Activated gamma-delta T cell treated with anti-CD3 and anti-CD28 coated beads, Interleukin-2, amount 50 U/mL, for 16 hours (primary cell): Measurements from ENCODE around the gene TOR1AIP1.
"Not testable (repeated sequence)": the region's sequence is repeated elsewhere in the genome, so short reads cannot be mapped to it uniquely, and the experiment has no call there.

Experiments used
- DNase-seq: peaks from one replicate; pipeline ENCODE4 v3.0.0-alpha.2; 2020; ENCODE audit warnings: low read depth

Gene TOR1AIP1

GRCh38 chr1:179882253-179883039 is at the start of gene TOR1AIP1:
TSS of gene TOR1AIP1 (plus strand) at chr1:179882285. CDS start at chr1:179882503, 218 bp downstream.
- peak; percentile 95 for DNase-seq

GRCh38 chr1:179836686-179837445 is 45.2 kb upstream of the TOR1AIP1 start:
- not testable (repeated sequence) for DNase-seq

- DNase-seq: no peak
Measured at GRCh38 chr1:179840107-179840506, 42.0 kb upstream of the TOR1AIP1 start.

GRCh38 chr1:179848233-179848632 is 33.9 kb upstream of the TOR1AIP1 start:
- no peak for DNase-seq

GRCh38 chr1:179853102-179853501 is 29.0 kb upstream of the TOR1AIP1 start:
- no peak for DNase-seq

- DNase-seq: not testable (repeated sequence)
Measured at GRCh38 chr1:179855831-179856230, 26.3 kb upstream of the TOR1AIP1 start.

GRCh38 chr1:179856296-179856695 is 25.8 kb upstream of the TOR1AIP1 start:
- DNase-seq: no peak

GRCh38 chr1:179857009-179857408 is 25.1 kb upstream of the TOR1AIP1 start:
- DNase-seq: no peak

- DNase-seq: no peak
Measured at GRCh38 chr1:179860652-179861051, 21.4 kb upstream of the TOR1AIP1 start.

- no peak for DNase-seq
Measured at GRCh38 chr1:179865377-179865776, 16.7 kb upstream of the TOR1AIP1 start.

- no peak for DNase-seq
Measured at GRCh38 chr1:179866616-179867015, 15.5 kb upstream of the TOR1AIP1 start.

GRCh38 chr1:179867493-179868330 is 14.4 kb upstream of the TOR1AIP1 start:
- DNase-seq: peak; percentile 18

GRCh38 chr1:179870870-179871269 is 11.2 kb upstream of the TOR1AIP1 start:
- DNase-seq: no peak

GRCh38 chr1:179871940-179872339 is 10.1 kb upstream of the TOR1AIP1 start:
- no peak for DNase-seq

GRCh38 chr1:179872558-179872957 is 9.5 kb upstream of the TOR1AIP1 start:
- no peak for DNase-seq

GRCh38 chr1:179873438-179873851 is 8.6 kb upstream of the TOR1AIP1 start:
- DNase-seq: no peak

GRCh38 chr1:179875596-179876299 is 6.3 kb upstream of the TOR1AIP1 start:
- DNase-seq: no peak

- DNase-seq: no peak
Measured at GRCh38 chr1:179876300-179876715, 5.8 kb upstream of the TOR1AIP1 start.

GRCh38 chr1:179877586-179878265 is 4.4 kb upstream of the TOR1AIP1 start, which contains the start of gene TOR1AIP2:
TSS of gene TOR1AIP2 (minus strand) at chr1:179877803. CDS start at chr1:179852665, 25,138 bp downstream.
- DNase-seq: peak; percentile 79

- DNase-seq: no peak
Measured at GRCh38 chr1:179879797-179880196, 2.3 kb upstream of the TOR1AIP1 start.
